ENCODE data around the gene LIMK2.
"Not testable (repeated sequence)": the region's sequence is repeated elsewhere in the genome, so short reads cannot be mapped to it uniquely, and the experiment has no call there.

LIMK2 gene

GRCh38 chr22:31212783-31213629 is 908 bp downstream of the LIMK2 start:
- no peak for DNase-seq

- DNase-seq, result no peak
Observed at GRCh38 chr22:31215018-31215535, 3.0 kb downstream of the LIMK2 start.

- DNase-seq, result peak; percentile 32
Observed at GRCh38 chr22:31218565-31219262, 6.6 kb downstream of the LIMK2 start.

- DNase-seq, result no peak
Observed at GRCh38 chr22:31221084-31221483, 9.0 kb downstream of the LIMK2 start.

GRCh38 chr22:31222736-31223135 is 10.6 kb downstream of the LIMK2 start:
- DNase-seq, result no peak

GRCh38 chr22:31223786-31224191 is 11.7 kb downstream of the LIMK2 start:
- DNase-seq, result no peak

GRCh38 chr22:31224691-31225090 is 12.6 kb downstream of the LIMK2 start:
- DNase-seq, result not testable (repeated sequence)

- no peak for DNase-seq
Observed at GRCh38 chr22:31227186-31227585, 15.1 kb downstream of the LIMK2 start.

- peak; percentile 44 for DNase-seq
Observed at GRCh38 chr22:31229402-31230079, 17.4 kb downstream of the LIMK2 start.

- no peak for DNase-seq
Observed at GRCh38 chr22:31230155-31230870, 18.2 kb downstream of the LIMK2 start.

- peak; percentile 38 for DNase-seq
Observed at GRCh38 chr22:31230871-31231621, 18.9 kb downstream of the LIMK2 start.

GRCh38 chr22:31233001-31233400 is 20.9 kb downstream of the LIMK2 start:
- DNase-seq, result no peak

- DNase-seq, result no peak
Observed at GRCh38 chr22:31235081-31235480, 23.0 kb downstream of the LIMK2 start.

GRCh38 chr22:31236044-31236443 is 23.9 kb downstream of the LIMK2 start:
- not testable (repeated sequence) for DNase-seq

- DNase-seq, result no peak
Observed at GRCh38 chr22:31238057-31238456, 26.0 kb downstream of the LIMK2 start.

GRCh38 chr22:31239771-31240370 is 27.8 kb downstream of the LIMK2 start:
- no peak for DNase-seq

- DNase-seq, result no peak
Observed at GRCh38 chr22:31241200-31241599, 29.1 kb downstream of the LIMK2 start.

GRCh38 chr22:31241936-31242335 is 29.8 kb downstream of the LIMK2 start:
- no peak for DNase-seq

- no peak for DNase-seq
Observed at GRCh38 chr22:31243339-31244045, 31.4 kb downstream of the LIMK2 start.

GRCh38 chr22:31244046-31244942 is 32.2 kb downstream of the LIMK2 start:
- no peak for DNase-seq
